GM10847 (cell line): ENCODE results near the gene EXOC3.

Experiments
- POLR2A ChIP-seq: IDR thresholded peaks from 2 replicates; pipeline ENCODE4 v1.6.1; 2011; ENCODE audit not compliant: insufficient read length; ENCODE audit errors: extremely low read depth

Gene EXOC3

DNA sequence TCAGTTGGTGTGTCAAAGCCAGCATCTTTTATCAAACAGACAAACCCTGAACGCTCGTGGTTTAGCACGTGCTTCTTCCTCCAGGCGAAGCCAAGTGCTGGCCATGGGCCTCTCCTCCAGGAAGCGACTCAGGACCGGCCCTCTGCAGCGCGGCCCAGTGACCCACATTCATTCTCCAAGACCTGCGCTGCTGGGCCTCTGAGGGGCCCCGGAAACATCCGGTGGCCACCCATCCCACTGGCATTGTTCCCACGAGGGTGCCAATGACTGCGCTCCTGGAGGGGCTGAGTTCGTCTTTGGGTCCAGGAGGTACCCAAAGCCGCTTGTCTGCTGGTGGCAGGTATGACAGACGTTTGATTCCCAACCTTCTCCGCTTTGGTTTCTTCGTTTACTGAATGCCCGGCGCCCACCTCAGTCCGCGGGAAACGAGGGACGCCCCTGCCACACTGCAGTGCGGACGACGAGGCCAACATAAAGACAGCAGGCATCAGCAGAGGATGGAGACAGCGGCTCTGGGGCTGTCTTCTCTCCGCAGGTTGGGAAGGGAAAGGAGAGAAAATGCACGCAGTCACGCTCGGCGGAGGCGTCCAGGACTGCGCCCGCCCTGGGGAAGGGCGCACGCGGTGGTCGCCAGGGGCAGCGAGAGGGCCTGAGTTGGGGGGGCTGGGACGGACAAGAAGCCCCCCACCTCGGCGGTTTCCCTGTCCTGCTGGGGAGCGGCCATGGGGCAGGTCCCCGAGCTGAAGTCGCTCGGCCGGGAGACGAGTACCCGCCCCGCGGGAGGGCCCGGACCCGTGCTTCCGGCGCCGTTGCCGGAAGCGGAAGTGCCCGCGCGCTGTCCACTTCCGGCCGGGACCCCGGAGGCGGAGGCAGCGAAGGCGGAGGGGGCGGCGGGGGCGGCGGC is at the start of gene EXOC3:
EXOC3 (plus strand) TSS at position 842 of the 904 bp plus-strand sequence. CDS start 3,030 bp downstream, outside the sequence.
- peak; percentile 70 for TF ChIP-seq POLR2A

DNA sequence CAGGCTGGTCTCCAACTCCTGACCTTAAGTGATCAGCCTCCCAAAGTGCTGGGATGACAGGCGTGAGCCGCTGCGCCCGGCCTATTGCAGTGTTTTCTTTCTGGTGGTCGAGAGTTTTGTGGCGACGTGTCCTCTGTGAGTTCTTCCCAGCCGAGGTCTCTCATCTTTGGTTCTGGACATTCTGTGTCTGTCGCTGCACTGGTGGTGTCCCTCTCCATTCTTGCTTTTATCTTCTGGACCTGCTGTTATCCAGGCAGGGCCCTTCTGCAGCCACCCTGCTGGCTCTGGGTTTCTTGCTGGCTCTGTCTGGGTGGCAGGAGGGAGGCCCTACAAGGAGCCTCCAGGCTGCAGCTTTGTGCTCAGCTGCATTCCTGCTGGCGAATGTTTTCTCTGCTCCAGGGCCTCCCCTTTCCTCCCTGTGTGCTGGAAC is 49.1 kb upstream of the EXOC3 start:
- TF ChIP-seq POLR2A, result no peak

DNA sequence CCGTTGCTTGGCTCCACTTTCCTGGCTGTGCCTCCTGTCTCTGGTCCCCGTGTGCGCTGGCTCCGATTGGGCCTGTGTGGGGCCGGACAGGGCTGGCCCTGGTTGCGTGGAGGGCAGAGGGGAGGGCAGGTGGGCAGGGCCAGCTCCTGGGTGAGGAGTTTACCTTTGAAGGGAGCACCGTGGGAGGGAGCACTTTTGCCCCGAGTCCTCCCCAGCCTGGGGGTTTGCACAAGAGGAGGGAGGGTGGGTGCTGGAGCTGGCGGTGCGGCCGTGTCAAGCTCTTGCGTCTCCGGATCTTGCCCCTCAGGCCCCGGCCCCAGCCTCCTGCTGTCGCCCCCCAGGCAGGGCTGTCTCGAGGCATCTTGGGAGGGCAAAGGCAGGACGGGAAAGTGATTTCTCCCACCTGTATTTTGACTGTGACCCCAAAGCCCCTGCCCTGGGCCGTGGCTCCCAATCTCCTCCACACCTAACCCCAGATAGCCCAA is 48.3 kb upstream of the EXOC3 start:
- no peak for TF ChIP-seq POLR2A

DNA sequence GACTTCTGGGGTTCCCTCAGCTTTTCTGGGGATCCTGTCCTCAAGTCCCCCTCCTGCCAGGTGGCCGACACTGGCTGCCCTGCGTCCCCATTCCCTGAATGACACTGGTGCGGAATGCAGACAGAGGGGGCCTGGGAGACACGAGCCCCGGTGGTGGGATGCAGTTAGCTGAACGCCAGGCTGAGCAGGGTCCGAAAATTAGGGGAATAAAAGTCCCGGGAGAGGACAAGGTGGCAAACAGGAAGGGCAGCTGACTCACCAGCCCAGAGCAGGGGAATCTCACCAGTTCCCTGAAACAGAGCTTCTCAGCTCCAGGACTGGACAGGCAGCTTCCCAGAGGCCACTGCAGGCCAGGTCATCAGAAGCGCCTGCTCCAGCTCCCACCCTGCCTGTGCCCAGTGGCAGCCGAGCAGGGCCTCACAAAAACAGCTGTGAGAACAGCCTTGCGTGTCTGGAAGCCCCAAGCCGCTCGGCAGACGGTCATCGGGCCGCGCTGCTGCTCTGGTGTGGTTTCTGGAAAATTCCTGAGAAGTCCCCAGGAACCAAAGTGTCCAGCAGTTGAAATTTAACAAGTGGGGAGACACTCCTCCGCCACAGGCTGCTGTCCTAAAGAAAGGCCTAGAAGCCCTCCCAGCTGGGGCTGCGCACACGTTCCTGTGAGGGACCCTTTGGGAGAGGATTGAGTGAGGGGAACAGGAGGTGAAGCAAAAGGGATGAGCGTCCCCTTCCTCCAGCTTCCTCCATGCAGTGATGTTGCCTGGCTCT is 47.6 kb upstream of the EXOC3 start:
- TF ChIP-seq POLR2A, result no peak

DNA sequence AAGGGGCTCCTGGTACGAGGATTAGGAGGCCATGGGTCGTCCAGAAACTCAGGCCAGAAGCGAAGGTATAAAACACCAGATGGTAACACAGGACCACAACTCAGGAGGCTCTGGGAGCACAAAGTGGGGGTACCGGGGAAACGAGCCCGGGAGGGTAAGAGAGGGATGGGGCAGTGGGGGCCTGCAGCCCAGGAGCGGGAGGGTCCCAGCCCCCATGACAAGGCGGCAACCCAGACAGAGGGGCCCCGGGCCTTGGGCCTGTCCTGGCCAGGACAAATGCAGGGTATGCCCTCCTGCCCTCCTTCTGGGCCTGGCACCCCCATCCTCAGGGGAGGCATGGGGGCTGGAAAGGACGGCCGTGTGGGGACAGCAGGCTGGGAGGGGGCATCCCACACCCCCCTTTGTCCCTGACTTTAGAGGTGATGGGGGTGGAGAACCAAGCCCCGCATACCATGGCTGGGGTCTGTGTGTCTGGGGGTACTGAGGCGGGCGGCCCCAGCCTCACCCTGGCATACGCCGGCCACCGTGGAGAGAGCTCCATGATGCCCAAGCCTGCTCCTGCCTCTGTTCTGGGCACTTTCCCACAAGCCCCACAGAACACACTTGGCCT is 47.0 kb upstream of the EXOC3 start:
- no peak for TF ChIP-seq POLR2A

DNA sequence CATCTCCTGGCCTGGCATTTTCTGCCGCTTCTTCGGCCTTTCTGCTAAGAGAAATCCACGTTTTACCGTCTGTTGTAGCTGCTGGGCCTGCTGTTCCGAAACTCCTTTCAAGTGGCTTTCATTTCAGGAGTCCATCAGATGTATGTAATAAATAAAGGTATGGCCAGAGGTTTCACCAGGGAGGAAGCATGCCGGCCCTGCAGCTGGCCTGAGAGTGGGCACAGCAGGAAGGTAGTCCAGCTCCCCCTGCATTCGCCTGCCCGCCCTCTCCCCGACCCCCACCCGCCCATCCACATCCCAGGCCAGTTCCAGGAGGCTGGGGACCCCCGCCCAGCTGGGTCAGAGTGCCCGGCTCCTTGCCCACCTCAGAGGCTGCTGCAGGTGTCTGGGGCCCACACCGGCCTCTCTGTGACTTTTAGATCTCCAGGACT is 46.4 kb upstream of the EXOC3 start:
- no peak for TF ChIP-seq POLR2A

DNA sequence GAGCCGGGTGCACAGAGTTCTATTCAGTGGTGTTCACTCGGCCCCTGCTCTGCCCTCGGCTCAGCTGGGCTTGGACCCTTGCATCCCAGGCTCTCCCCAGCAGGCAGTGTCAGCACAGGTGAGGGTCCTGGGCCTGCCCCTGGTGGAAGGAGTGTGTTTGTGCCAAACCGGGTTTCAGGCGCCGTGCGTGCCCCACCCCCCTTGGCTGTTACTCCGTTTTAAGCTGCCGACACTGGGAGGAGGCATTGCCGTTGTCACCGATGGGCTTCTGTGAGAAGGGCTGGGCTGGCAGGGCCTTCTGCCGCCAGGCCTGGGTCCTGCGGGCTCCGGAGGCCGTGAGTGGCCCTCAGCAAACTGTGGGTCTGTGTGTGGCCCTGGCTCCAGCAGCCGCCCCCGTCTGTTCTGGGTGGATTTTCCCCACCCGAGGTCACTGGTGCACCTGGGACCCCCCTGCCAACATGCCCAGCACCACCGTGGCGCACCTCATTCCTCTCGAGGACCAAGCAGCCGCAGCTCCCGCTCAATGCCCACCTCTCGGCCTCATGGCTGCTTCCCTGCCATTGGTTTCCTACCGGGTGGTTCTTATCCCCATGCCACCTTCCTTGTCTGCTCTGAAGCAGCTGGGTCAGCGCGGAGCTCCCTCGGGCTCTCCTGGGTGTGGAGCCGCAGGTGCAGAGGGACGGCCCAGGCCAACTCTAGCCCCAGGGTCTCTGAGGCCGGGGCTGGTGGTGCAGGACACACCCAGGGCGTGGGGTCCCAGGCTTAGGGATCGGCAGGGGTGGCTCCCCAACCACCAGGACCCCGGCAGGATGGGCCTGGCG is 44.3 kb upstream of the EXOC3 start:
- no peak for TF ChIP-seq POLR2A

DNA sequence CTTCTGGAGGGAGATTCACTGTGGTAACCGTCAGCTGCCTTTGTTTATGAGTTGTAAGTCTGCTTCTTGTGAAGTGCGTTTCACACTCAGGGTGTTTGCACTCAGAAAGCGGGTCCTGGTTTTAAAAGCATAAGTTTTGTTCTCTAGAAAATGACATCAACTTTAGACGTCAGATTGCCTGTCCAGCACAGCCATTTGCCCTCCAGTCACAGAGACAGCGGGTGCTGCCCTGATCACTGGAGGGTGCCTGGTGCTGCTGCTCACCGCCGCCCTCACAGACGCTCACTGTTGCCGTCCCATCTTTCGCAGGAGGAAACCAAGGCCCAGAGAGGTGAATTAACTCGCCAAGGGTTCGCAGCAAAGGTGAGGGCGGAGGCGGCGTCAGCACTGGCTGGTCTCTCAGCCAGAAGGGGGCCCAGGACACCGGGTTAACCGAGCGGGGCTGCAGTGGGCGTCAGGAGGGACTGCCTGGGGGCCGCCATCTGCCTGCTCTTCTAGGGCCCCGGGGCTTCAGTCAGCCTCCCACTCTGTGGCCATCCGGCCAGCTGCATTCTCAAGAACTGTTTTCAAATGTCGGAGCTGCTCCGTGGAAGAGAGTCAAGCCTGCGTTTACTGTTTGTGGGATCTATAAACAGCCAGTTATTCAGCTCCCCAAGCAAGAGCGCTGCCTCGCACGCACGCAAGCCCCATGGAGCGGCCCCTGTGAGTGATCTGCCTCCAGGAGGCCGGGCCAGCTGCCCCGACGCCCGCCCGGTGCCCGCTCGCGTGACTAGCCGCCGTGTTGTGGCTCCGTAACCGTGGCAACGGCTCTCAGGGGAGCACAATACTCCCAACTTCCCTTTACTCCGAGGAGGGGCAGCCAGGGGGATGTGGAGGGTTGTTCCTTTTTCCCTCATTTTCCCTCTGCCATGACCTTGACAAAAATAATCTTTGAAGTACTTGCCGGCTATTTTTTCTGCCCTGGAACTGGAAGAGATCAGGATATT is 43.4 kb upstream of the EXOC3 start:
- no peak for TF ChIP-seq POLR2A

DNA sequence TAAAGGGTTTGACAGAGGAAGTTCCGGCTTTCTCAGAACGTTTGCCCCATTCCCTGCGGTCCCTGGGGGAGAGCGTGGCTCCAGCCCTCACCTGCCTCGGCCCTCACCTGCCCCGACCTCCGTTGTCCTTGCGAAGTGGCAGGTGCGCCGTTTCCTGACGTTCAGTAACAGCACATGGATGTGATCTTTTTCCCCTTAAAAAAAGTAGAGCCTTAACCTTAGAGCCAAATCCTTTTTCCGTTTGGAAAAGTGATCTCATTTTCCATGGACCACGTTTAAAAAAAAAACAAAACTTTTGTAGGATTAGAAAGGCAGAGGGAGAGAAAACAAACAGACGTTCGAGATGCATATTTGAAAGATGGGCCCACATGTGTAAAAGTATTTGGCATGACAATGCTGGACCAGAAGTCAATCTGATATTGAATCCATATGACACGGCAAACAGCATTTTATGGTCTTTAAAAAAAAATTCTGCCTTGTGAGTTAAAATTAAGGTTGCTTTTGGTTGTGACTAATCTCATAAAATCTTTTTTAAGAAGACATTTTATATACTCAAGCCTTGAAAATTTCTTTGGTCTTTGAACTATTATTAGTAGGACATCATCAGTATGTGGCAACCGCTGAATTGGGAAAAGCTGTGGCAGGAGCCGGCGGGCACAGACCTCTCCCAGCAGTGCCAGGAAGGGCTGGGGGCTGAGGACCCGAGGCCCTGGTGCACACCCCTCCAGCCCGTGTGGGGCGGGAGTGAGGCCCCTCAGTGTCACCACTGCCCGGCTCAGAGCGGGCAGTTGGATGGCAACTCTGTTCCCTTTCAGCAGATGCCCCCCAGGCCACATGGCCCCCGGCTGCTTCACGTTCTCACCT is 42.5 kb upstream of the EXOC3 start:
- TF ChIP-seq POLR2A, result no peak

DNA sequence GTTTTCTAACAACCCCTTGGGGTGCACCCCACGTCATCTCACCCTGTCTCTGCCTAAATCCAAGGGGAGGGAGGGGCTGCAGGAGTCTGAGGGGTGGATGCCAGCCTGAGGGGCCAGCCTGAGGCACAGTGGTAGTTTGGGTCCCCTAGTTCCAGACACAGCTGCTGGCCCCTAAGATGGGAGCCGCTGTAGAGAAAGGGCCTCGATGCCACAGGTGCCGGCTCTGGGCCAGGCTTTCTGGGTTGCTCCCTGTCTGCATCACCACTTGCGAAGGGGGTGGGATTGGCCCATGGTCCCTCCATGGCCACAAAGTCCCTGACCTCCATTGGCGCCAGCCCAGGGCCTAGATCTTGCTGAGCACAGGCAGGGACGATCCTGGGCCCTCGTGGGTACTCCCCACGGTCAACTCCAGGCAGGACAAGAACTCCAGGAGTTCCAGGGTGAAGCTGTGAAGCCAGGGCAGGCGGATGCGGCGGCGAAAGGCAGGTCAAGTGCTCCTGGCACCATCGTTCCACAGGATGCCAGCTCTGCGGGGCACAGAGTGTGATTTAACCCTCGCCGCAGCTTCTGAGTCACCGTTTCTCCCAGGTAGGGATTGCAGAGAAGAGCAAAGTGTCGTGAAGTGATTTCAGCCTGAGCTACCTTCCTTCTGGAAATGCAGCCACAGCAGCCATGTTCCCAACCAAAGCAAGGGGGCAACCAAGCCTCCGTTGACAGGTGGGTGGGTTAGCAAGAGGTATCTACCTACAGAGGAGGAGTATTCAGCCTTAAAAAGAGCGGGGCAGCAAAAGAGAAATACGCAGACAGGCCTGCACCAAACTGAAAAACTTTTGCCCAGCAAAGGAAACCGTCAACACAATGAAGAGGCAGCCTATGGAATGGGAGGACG is 41.6 kb upstream of the EXOC3 start:
- TF ChIP-seq POLR2A, result no peak

DNA sequence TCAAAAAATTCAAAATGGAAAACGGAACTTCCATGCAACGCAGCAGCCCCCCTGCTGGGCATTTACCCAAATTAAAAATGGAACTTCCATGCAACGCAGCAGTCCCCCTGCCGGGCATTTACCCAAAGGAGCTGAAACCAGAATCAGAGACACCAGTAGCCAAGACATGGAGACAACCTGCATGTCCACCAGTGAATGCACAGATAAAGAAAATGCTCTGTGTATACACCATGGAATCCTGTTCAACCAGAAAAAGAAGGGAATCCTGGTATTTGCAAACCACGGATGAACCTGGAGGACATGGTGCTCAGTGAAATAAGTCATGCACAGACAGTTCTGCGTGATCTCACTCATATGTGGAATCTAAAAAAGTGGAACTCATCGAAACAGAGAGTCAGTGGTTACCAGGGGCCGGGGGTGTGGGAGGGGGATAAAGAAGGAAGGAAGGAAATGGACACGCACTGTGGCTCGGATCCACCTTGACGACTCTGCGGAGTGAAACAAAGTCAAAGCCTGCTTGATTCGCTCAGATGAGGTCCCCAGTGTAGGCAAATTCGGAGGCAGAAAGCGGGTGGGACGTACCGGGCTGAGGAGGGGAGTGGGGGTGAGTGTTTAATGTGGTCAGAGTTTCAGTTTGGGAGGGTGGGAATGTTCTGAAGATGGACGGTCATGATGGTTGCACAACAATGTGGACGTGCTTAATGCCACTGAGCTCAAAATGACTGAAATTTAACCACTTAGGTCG is 40.2 kb upstream of the EXOC3 start:
- TF ChIP-seq POLR2A, result no peak
